Gastrocnemius medialis (tissue), 4 donors: ENCODE results near the gene EXOC3L2. TPM values are rescaled to one million over a fixed set of nuclear protein-coding genes. Genes with fewer than 3 reads are reported as not detected.

Experiments
- ATAC-seq, 2 donors: fragments of 150-250 bp; one replicate each; pipeline ENCODE4 v1.9.1; 2016
- DNase-seq, 2 donors: peaks; one replicate each; pipeline ENCODE4 v3.0.0-alpha.2; 2019
- H3K27ac ChIP-seq, 4 donors: fragments of 200-600 bp; sonication (generic); 1 replicate in 1 of 4; 2 replicates in 3 of 4; pipeline ENCODE4 v1.5.1; 2016 to 2018; ENCODE audit warnings: mild to moderate bottlenecking in 2 of 4, moderate library complexity in 1 of 4
- H3K27me3 ChIP-seq, 3 donors: fragments of 200-600 bp; sonication (generic) in 2 of 3; 1 replicate in 1 of 3; 2 replicates in 2 of 3; pipeline versions ENCODE4 v1.5.1 to v1.6.0; 2016 to 2019; ENCODE audit warnings: mild to moderate bottlenecking in 1 of 3, moderate library complexity in 1 of 3
- H3K36me3 ChIP-seq, 2 donors: fragments of 200-600 bp; sonication (generic) in 1 of 2; one replicate each; pipeline ENCODE4 v1.5.1; 2017 to 2018
- H3K4me1 ChIP-seq, 2 donors: fragments of 200-600 bp; sonication (generic) in 1 of 2; one replicate each; pipeline ENCODE4 v1.5.1; 2016 to 2017; ENCODE audit warnings: mild to moderate bottlenecking in 2 of 2
- H3K4me3 ChIP-seq, 4 donors: fragments of 200-600 bp; sonication (generic) in 3 of 4; 1 replicate in 1 of 4; 2 replicates in 3 of 4; pipeline ENCODE4 v1.5.1; 2016 to 2019; ENCODE audit warnings: mild to moderate bottlenecking in 2 of 4
- H3K9me3 ChIP-seq, 3 donors: fragments of 200-600 bp; sonication (generic) in 2 of 3; 1 replicate in 1 of 3; 2 replicates in 2 of 3; pipeline ENCODE4 v1.5.1; 2016 to 2019
- CTCF ChIP-seq, 5 experiments: fragments of 450-650 bp in 3 of 5; fragments of 200-600 bp in 2 of 5; sonication (generic) in 2 of 5; IDR thresholded peaks in 4 of 5; conservative IDR thresholded peaks in 1 of 5; 1 replicate in 4 of 5; 2 replicates in 1 of 5; pipeline ENCODE4 v1.5.1; 2016 to 2019; ENCODE audit warnings: antibody characterized with exemption in 5 of 5, mild to moderate bottlenecking in 3 of 5, moderate library complexity in 3 of 5
- POLR2A ChIP-seq, 2 donors: fragments of 450-650 bp; IDR thresholded peaks; one replicate each; pipeline ENCODE4 v1.6.1; 2017; ENCODE audit warnings: antibody characterized with exemption in 2 of 2, mild to moderate bottlenecking in 2 of 2, moderate library complexity in 2 of 2
- in situ Hi-C, 4 donors: fragments of 200-750 bp; cut with MboI; loops; one replicate each; pipeline versions ENCODE4 v1.15.0 to v1.8.0; 2017; ENCODE audit warnings: low sequenced_read_pairs in 4 of 4
- intact Hi-C: fragments of 100-400 bp; cut with DNase I; formaldehyde crosslinking; loops from one replicate; pipeline ENCODE4 v1.15.1; 2023; ENCODE audit warnings: low total_unique reads
- total RNA-seq, 4 donors: library from RNA; depleted of rRNA; stranded (reverse); fragments of >200 nt; gene quantifications; one replicate each; pipeline versions ENCODE4 v1.1.0 to v1.2.3, GENCODE V29; 2016

The EXOC3L2 gene
- total RNA-seq, 4 donors from 2014 or later = 0.46 to 0.55 TPM; not detected in 2

- H3K27ac ChIP-seq = no peak overlapping the region
- intact Hi-C loops = no loop called here
- no peak overlapping the region for H3K4me3 ChIP-seq
- DNase-seq (no peak), ATAC-seq (no peak)
- peaks cover 0 to 46% of the 10 kb centered on the region in 2 donors for H3K36me3 ChIP-seq
- no peak for TF ChIP-seq POLR2A (IDR thresholded peaks at IDR 0.05)
- no peak for TF ChIP-seq CTCF (IDR thresholded peaks at IDR 0.05 in 4 of 5, conservative IDR thresholded peaks at IDR 0.05 in 1 of 5)
- H3K4me1 ChIP-seq = no peaks in the 10 kb centered on the region
- H3K9me3 ChIP-seq = no peaks in the 10 kb centered on the region
- in situ Hi-C loops = no loop called here
- no peaks in the 10 kb centered on the region for H3K27me3 ChIP-seq
Observed at GRCh38 chr19:45278087-45278486, 32.9 kb upstream of the EXOC3L2 start.

- TF ChIP-seq POLR2A (IDR thresholded peaks at IDR 0.05) (no peak), CTCF (IDR thresholded peaks at IDR 0.05 in 4 of 5, conservative IDR thresholded peaks at IDR 0.05 in 1 of 5) (no peak)
- Histone ChIP-seq H3K27me3 (no peaks in the 10 kb centered on the region), H3K9me3 (no peaks in the 10 kb centered on the region), H3K4me1 (no peaks in the 10 kb centered on the region), H3K36me3 (peaks cover 0 to 39% of the 10 kb centered on the region in 2 donors), H3K27ac (no peak overlapping the region), H3K4me3 (no peak overlapping the region)
- in situ Hi-C loops (no loop called here), intact Hi-C loops (no loop called here)
- DNase-seq = no peak
- no peak for ATAC-seq
Observed at GRCh38 chr19:45276284-45276687, 31.1 kb upstream of the EXOC3L2 start.

- no peaks in the 10 kb centered on the region for H3K27me3 ChIP-seq
- H3K9me3 ChIP-seq = no peaks in the 10 kb centered on the region
- DNase-seq = no peak
- TF ChIP-seq POLR2A (IDR thresholded peaks at IDR 0.05) = no peak
- no peak for TF ChIP-seq CTCF (IDR thresholded peaks at IDR 0.05 in 4 of 5, conservative IDR thresholded peaks at IDR 0.05 in 1 of 5)
- H3K4me3 ChIP-seq = no peak overlapping the region
- in situ Hi-C loops (no loop called here), intact Hi-C loops (no loop called here)
- no peaks in the 10 kb centered on the region for H3K4me1 ChIP-seq
- ATAC-seq = no peak
- no peak overlapping the region for H3K27ac ChIP-seq
- H3K36me3 ChIP-seq = peaks cover 0 to 34% of the 10 kb centered on the region in 2 donors
Observed at GRCh38 chr19:45275370-45275971, 30.3 kb upstream of the EXOC3L2 start.

GRCh38 chr19:45273521-45273855 is 28.3 kb upstream of the EXOC3L2 start:
- no peaks in the 10 kb centered on the region for H3K4me1 ChIP-seq
- TF ChIP-seq CTCF (IDR thresholded peaks at IDR 0.05 in 4 of 5, conservative IDR thresholded peaks at IDR 0.05 in 1 of 5) (no peak), POLR2A (IDR thresholded peaks at IDR 0.05) (no peak)
- H3K36me3 ChIP-seq = peaks cover 0 to 21% of the 10 kb centered on the region in 2 donors
- in situ Hi-C loops = no loop called here
- no peaks in the 10 kb centered on the region for H3K9me3 ChIP-seq
- H3K4me3 ChIP-seq = no peak overlapping the region
- H3K27ac ChIP-seq = no peak overlapping the region
- intact Hi-C loops = no loop called here
- H3K27me3 ChIP-seq = no peaks in the 10 kb centered on the region
- no peak for ATAC-seq
- no peak for DNase-seq

GRCh38 chr19:45271735-45272108 is 26.5 kb upstream of the EXOC3L2 start:
- TF ChIP-seq POLR2A (IDR thresholded peaks at IDR 0.05) (no peak), CTCF (IDR thresholded peaks at IDR 0.05 in 4 of 5, conservative IDR thresholded peaks at IDR 0.05 in 1 of 5) (no peak)
- H3K36me3 ChIP-seq = peaks cover 0 to 10% of the 10 kb centered on the region in 2 donors
- H3K9me3 ChIP-seq = no peaks in the 10 kb centered on the region
- no peak overlapping the region for H3K4me3 ChIP-seq
- H3K27ac ChIP-seq = no peak overlapping the region
- H3K27me3 ChIP-seq = no peaks in the 10 kb centered on the region
- in situ Hi-C loops = no loop called here
- ATAC-seq = no peak
- H3K4me1 ChIP-seq = no peaks in the 10 kb centered on the region
- no peak for DNase-seq
- intact Hi-C loops = no loop called here
